Frontal cortex (tissue), 4 donors: ENCODE measurements around the gene RPL14. TPM values are rescaled to one million over a fixed set of nuclear protein-coding genes. Genes with fewer than 3 reads are reported as not detected.

ENCODE experiments used
- DNase-seq, 2 donors: peaks; one replicate each; pipeline ENCODE4 v3.0.0; 2012; ENCODE audit warnings: low spot score in 2 of 2
- FAIRE-seq: peaks from 2 replicates; lab custom pipeline; 2012; peaks lifted over from hg19 to GRCh38; lab: Jason Lieb, UNC
- small RNA-seq: library from RNA; depleted of rRNA; stranded (forward); fragments of <200 nt; gene quantifications from one replicate; pipeline ENCODE3, GENCODE V24; 2014
- total RNA-seq: library from RNA; depleted of rRNA; stranded (reverse); fragments of >200 nt; gene quantifications from one replicate; pipeline ENCODE4 v1.2.3, GENCODE V29; 2014
- donor health status: control.
- donor health status: control.
- donor health status: control.

Gene RPL14
- total RNA-seq, 1 donor from 2014 or later = 163 TPM

DNA sequence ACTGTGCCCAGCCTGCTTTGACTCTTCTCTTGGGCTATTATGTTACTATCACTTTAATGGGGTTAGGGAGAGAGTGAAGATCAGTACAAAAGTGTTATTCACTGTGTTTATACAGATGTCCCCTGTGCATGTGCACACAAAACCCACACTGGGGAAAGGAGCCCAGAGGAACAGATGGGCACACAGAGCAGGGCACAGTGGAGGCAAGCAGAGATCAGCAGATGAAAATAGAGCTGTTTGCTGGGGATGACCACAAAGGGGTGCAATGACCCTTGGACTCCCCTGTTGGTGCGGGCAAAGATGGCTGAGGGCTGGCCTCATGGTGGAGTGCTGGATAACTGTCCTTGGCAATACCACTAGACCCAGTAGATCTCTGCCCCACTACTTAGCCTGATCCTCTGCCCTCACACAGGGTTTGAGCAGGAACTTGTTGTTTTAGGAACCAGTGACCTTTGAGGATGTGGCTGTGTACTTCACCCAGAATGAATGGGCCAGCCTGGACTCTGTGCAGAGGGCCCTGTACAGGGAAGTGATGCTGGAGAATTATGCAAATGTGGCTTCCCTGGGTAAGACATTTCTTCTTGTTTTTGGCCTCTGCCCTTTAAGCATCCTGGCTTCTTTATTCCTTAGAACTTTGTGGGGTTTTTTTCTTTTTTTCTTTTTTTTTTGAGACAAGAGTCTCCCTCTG lies 54.0 kb downstream of the RPL14 start:
- DNase-seq (no peak), FAIRE-seq (no peak)

DNA sequence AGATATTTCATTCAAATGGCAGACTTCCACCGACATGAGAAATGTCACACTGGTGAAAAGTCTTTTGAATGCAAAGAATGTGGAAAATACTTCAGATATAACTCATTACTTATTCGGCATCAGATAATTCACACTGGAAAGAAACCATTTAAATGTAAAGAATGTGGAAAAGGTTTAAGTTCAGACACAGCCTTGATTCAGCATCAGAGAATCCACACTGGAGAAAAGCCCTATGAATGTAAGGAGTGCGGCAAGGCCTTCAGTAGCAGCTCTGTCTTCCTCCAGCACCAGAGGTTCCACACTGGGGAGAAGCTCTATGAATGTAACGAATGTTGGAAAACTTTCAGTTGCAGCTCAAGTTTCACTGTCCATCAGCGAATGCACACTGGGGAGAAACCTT lies 59.1 kb downstream of the RPL14 start:
- FAIRE-seq (no peak), DNase-seq (no peak)

DNA sequence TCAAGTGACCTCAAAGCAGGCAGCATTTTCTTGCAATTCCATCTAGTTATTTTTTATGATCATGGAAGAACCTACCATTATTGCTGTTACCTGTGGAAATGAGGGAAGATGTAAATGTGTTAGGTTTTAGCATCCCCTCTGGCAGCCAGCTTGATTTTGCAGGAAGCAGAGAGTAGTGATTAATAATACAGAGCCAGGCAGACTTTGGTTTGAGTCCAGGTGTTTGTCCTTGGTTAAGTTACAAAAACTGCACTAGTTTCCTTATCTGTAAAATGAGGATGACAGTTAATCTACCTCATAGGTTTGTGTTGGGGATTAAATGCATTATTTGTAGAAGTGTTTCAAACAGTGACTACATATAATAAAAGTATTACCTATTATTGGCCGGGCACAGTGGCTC lies 60.9 kb downstream of the RPL14 start:
- FAIRE-seq (no peak), DNase-seq (no peak)

Small RNA genes lying within 50 kb of the gene (small RNA-seq; reads per million reads assigned to genes)
- gene RNU5B-2P = 3.5 reads per million, percentile 89 among the genes with 10 or more reads in this experiment

Other genes with a start within 250 kb of the RPL14 start
- 55.0 TPM for gene EIF1B, start 147.6 kb upstream of the RPL14 start, total RNA-seq
- gene ENTPD3, start 70.2 kb upstream of the RPL14 start, total RNA-seq = 3.3 TPM
- 4.5 TPM for gene ZNF619, start 19.8 kb downstream of the RPL14 start, total RNA-seq
- gene ZNF620, start 48.7 kb downstream of the RPL14 start, total RNA-seq = 13.9 TPM
- gene ZNF621, start 67.6 kb downstream of the RPL14 start, total RNA-seq = 9.4 TPM